NB4 (cell line): Measurements from ENCODE around the gene ABCB9.

Source experiments
- DNase-seq: peaks from one replicate; pipeline ENCODE4 v3.0.0; 2010; ENCODE audit warnings: low read depth
- H3K4me3 ChIP-seq: one replicate; pipeline ENCODE4 v1.5.1; 2011; ENCODE audit warnings: mild to moderate bottlenecking, low read depth, low read length, moderate library complexity
- CTCF ChIP-seq: IDR thresholded peaks from one replicate; pipeline ENCODE4 v1.5.1; 2012; ENCODE audit warnings: low read depth, low read length
- MAX ChIP-seq: IDR thresholded peaks from 2 replicates; pipeline ENCODE4 v1.6.1; 2011; ENCODE audit warnings: low read depth, low read length
- MYC ChIP-seq: IDR thresholded peaks from 2 replicates; pipeline ENCODE4 v1.6.1; 2011; ENCODE audit warnings: low read depth, low read length
- POLR2A ChIP-seq: IDR thresholded peaks from 2 replicates; pipeline ENCODE4 v1.6.1; 2011; ENCODE audit warnings: mild to moderate bottlenecking; ENCODE audit not compliant: insufficient read length; ENCODE audit errors: extremely low read depth

ABCB9 gene

GRCh38 chr12:122968104-122968503 is 1.8 kb upstream of the ABCB9 start:
- H3K4me3 ChIP-seq: no peak overlapping the region
- no peak for DNase-seq
- TF ChIP-seq MYC (no peak), CTCF (no peak)

- H3K4me3 ChIP-seq: no peak overlapping the region
- DNase-seq: no peak
Observed at GRCh38 chr12:122966743-122967550, 684 bp upstream of the ABCB9 start.

DNA sequence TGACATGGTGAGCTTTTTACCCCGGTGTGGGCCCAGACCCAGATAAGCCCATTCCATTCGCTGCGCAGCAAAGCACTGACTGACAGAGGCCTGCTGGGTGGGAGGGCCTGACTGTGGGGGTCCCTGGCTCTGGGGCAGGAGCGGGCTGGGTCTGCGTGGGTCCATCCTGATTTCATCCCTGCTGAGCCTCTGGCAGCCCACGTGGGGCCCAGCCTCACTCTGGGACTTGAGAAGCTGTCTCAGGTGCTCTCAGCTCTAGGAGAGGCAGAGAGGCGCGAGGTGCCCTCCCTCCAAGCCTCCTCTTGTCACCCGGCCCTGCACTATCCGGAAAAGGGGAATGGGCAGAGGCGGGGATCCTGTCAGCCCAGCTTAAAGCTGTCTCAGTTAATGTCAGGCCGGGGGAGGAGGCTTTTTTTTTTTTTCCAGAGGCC is 927 bp downstream of the ABCB9 start:
- no peak for TF ChIP-seq POLR2A
- no peak for DNase-seq
- H3K4me3 ChIP-seq: no peak overlapping the region

More at GRCh38 chr12:122966743-122967550, 684 bp upstream of the ABCB9 start:
- TF ChIP-seq POLR2A: no peak
- no peak for TF ChIP-seq CTCF
- TF ChIP-seq MAX: no peak
- TF ChIP-seq MYC: no peak

DNA sequence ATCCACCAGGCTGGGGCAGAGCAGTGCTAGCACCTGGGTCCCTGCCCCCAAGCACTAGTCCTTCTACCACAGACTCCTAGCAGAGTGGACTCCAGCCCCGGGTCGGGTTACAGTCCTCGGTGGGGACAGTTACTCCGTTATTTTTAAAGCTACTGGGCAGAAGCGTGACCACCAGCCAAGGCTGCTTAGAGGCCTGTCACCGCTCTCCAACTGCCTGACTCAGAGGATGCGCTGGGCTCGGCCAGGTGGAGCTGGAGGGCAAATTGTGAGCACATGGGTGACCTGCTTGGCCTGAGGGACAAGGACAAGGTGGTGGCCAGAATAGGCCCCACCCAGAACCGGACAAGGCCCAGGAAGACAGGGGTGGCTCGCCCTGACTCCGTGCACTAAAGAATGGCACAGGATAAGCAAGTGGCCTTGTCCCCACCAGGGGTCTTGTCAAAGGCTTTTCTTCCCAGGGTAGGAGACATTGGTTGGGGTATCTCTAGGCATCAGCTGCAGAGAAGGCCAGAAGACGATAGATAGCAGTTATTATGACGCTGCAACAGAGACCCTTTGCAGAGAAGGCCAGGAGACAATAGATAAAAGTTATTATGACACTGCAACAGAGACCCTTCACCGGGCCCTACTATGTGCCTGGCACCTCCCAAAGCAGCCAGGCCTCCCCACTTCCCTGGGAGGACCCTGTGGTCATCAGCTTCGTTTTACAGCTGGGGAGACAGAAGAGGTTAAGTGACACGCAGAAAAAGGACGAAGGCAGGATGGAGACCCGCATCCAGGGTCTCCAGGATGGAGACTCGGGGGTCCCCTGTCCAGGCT is 1.6 kb downstream of the ABCB9 start:
- no peak overlapping the region for H3K4me3 ChIP-seq
- no peak for DNase-seq

DNA sequence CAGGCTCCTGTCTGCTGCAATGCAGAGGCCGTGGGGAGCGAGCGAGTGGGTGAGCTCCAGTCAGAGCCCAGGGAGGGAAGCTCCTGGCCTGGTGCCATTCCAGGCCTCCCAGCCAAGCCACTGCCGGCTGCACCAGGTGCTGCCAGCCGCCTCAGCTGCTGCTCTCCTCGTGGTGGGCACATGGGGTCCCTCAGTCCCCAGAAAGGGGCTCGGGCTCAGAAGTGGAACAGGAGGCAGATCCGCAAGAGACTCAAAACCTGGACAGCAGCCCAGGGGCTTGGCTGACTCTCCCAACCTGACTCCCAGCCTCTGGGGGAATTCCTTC is 2.4 kb downstream of the ABCB9 start:
- DNase-seq: no peak
- TF ChIP-seq CTCF: no peak
- no peak for TF ChIP-seq POLR2A
- TF ChIP-seq MYC: no peak
- no peak for TF ChIP-seq MAX
- no peak overlapping the region for H3K4me3 ChIP-seq

More for the DNA sequence above, 1.6 kb downstream of the ABCB9 start:
- TF ChIP-seq MAX: no peak
- no peak for TF ChIP-seq CTCF
- TF ChIP-seq MYC: no peak
- TF ChIP-seq POLR2A: no peak

DNA sequence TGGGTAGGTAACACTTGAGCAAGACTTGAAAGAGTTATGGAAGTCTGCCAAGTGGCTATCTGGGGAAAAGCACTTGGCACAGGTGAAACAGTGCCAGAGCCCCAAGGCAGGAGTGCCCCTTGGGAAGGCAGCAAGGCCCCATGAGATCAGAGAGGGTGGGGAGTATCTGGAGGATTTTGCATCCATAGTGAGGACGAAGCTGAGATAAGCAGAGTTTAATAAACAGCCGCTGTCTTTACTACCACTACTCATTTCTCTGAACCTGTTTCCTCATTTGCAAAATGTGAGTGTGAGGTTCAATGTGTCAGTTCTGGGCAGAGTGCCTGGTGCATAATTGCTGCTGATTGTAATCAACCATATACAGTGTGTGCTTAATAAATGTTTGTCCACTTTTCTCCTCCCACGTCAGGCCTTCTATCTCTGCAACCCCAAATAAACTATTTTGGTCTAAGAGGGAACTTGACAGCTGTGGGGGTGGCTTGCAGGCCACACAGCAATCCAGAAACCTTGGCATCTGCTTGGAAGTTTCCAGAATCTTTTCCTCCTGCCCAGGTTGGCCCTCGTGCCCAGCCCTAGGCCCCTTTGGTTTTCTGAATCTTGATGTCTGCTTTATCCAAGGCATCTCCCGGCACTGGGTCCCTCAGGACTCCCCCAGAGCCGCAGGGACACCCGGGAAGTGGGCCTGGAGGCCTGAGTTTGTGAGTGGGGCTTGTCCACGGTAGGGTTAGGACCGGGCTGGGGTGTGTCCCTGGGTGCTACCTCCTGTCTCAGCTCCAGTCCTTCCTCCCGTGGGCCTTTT is 4.5 kb downstream of the ABCB9 start:
- no peak for DNase-seq
- TF ChIP-seq CTCF: no peak
- TF ChIP-seq MYC: no peak
- TF ChIP-seq POLR2A: no peak
- TF ChIP-seq MAX: no peak
- no peak overlapping the region for H3K4me3 ChIP-seq
